H9 (cell line): ENCODE measurements around the gene AP2A1. TPM values are rescaled to one million over a fixed set of nuclear protein-coding genes. Genes with fewer than 3 reads are reported as not detected.

Source experiments
- DNase-seq: peaks from one replicate; pipeline ENCODE4 v3.0.0-alpha.2; 2017
- H2AFZ ChIP-seq: one replicate; pipeline ENCODE4 v1.6.1; 2013; ENCODE audit warnings: mild to moderate bottlenecking, low read length, control low read depth, moderate library complexity
- H2AK5ac ChIP-seq: 2 replicates; pipeline ENCODE4 v1.6.1; 2013; ENCODE audit warnings: low read length, control low read depth, mixed read lengths; ENCODE audit not compliant: insufficient read length
- H2BK120ac ChIP-seq: one replicate; pipeline ENCODE4 v1.6.1; 2013; ENCODE audit warnings: low read depth, mild to moderate bottlenecking, low read length, control low read depth, inconsistent platforms; ENCODE audit not compliant: poor library complexity, severe bottlenecking
- H2BK12ac ChIP-seq: 2 replicates; pipeline ENCODE4 v1.6.1; 2013; ENCODE audit warnings: low read length, control low read depth, mixed read lengths, low read depth; ENCODE audit not compliant: insufficient read length
- H2BK15ac ChIP-seq: 2 replicates; pipeline ENCODE4 v1.6.1; 2013; ENCODE audit warnings: low read depth, low read length, control low read depth
- H2BK20ac ChIP-seq: one replicate; pipeline ENCODE4 v1.6.1; 2013; ENCODE audit warnings: low read depth, mild to moderate bottlenecking, low read length, control low read depth, inconsistent platforms; ENCODE audit not compliant: poor library complexity, severe bottlenecking
- H2BK5ac ChIP-seq: 2 replicates; pipeline ENCODE4 v1.6.1; 2013; ENCODE audit warnings: low read length, control low read depth, mixed read lengths; ENCODE audit not compliant: insufficient read length
- H3K14ac ChIP-seq: 2 replicates; pipeline ENCODE4 v1.6.1; 2013; ENCODE audit warnings: low read length, control low read depth; ENCODE audit not compliant: insufficient read depth
- H3K18ac ChIP-seq: 2 replicates; pipeline ENCODE4 v1.6.1; 2013; ENCODE audit warnings: low read depth, mild to moderate bottlenecking, mixed read lengths, low read length, control low read depth; ENCODE audit not compliant: insufficient read length
- H3K23ac ChIP-seq: 2 replicates; pipeline ENCODE4 v1.6.1; 2013; ENCODE audit warnings: low read length, control low read depth, mixed read lengths, low read depth; ENCODE audit not compliant: insufficient read length
- H3K23me2 ChIP-seq: 2 replicates; pipeline ENCODE4 v1.6.1; 2013; ENCODE audit warnings: low read depth, mild to moderate bottlenecking, mixed read lengths, low read length, control low read depth; ENCODE audit not compliant: insufficient read length, poor library complexity, severe bottlenecking
- H3K27ac ChIP-seq: 2 replicates; pipeline ENCODE4 v1.5.1; 2013; ENCODE audit warnings: low read length, control low read depth, mixed read lengths, low read depth; ENCODE audit not compliant: insufficient read length
- H3K27me3 ChIP-seq: 2 replicates; pipeline ENCODE4 v1.6.1; 2013; ENCODE audit warnings: low read length, control low read depth, inconsistent platforms; ENCODE audit not compliant: insufficient read depth
- H3K4ac ChIP-seq: 2 replicates; pipeline ENCODE4 v1.6.1; 2013; ENCODE audit warnings: low read depth, mild to moderate bottlenecking, control low read depth, inconsistent platforms, low read length, moderate library complexity
- H3K4me1 ChIP-seq: 2 replicates; pipeline ENCODE4 v1.6.1; 2013; ENCODE audit warnings: low read length, control low read depth, inconsistent platforms; ENCODE audit not compliant: insufficient read depth
- H3K4me2 ChIP-seq: 2 replicates; pipeline ENCODE4 v1.6.1; 2013; ENCODE audit warnings: low read length, control low read depth, mixed read lengths; ENCODE audit not compliant: insufficient read length, insufficient read depth
- H3K56ac ChIP-seq: 2 replicates; pipeline ENCODE4 v1.6.1; 2013; ENCODE audit warnings: low read depth, mild to moderate bottlenecking, mixed read lengths, low read length, control low read depth; ENCODE audit not compliant: insufficient read length
- H3K79me1 ChIP-seq: 2 replicates; pipeline ENCODE4 v1.6.1; 2013; ENCODE audit warnings: low read depth, mild to moderate bottlenecking, moderate library complexity, low read length, control low read depth, inconsistent platforms; ENCODE audit not compliant: insufficient read depth, poor library complexity, severe bottlenecking
- H3K79me2 ChIP-seq: 2 replicates; pipeline ENCODE4 v1.6.1; 2013; ENCODE audit warnings: low read length, control low read depth, inconsistent platforms; ENCODE audit not compliant: insufficient read depth
- H3K9ac ChIP-seq: 2 replicates; pipeline ENCODE4 v1.6.1; 2013; ENCODE audit warnings: low read length, control low read depth, mixed read lengths; ENCODE audit not compliant: insufficient read length; ENCODE audit errors: extremely low read depth
- H3K9me3 ChIP-seq: one replicate; pipeline ENCODE4 v1.6.1; 2013; ENCODE audit warnings: low read depth, low read length, inconsistent platforms; ENCODE audit not compliant: control insufficient read depth
- H3T11ph ChIP-seq: one replicate; pipeline ENCODE4 v1.6.1; 2013; ENCODE audit warnings: mild to moderate bottlenecking, low read length, control low read depth, inconsistent platforms
- H4K20me1 ChIP-seq: one replicate; pipeline ENCODE4 v1.6.1; 2013; ENCODE audit not compliant: control insufficient read depth, insufficient read length, insufficient read depth
- H4K5ac ChIP-seq: 2 replicates; pipeline ENCODE4 v1.6.1; 2013; ENCODE audit warnings: low read depth, mild to moderate bottlenecking, mixed read lengths, low read length, control low read depth; ENCODE audit not compliant: insufficient read length
- H4K8ac ChIP-seq: replicated peaks from 2 replicates; pipeline ENCODE4 v1.6.1; 2013; ENCODE audit warnings: low read length, control low read depth, mixed read lengths, low read depth; ENCODE audit not compliant: insufficient read length
- H4K91ac ChIP-seq: 2 replicates; pipeline ENCODE4 v1.6.1; 2013; ENCODE audit warnings: low read depth, mild to moderate bottlenecking, moderate library complexity, mixed read lengths, low read length, control low read depth; ENCODE audit not compliant: insufficient read length
- H3K27ac Mint-ChIP-seq, 3 experiments: 2 replicates in 2 of 3; 3 replicates in 1 of 3; pipeline ENCODE4 v1.8.0; 2020 to 2021; ENCODE audit warnings: mixed read lengths in 3 of 3, mild to moderate bottlenecking in 1 of 3, moderate library complexity in 1 of 3
- H3K27me3 Mint-ChIP-seq: 2 replicates; pipeline ENCODE4 v1.8.0; 2021; ENCODE audit warnings: low read depth, mild to moderate bottlenecking, moderate library complexity, mixed read lengths
- H3K36me3 Mint-ChIP-seq, 3 experiments: 2 replicates in 2 of 3; 3 replicates in 1 of 3; pipeline ENCODE4 v1.8.0; 2020 to 2021; ENCODE audit warnings: low read depth in 3 of 3, mixed read lengths in 3 of 3; ENCODE audit not compliant: insufficient read depth in 1 of 3
- H3K4me1 Mint-ChIP-seq, 2 experiments: 2 replicates each; pipeline ENCODE4 v1.8.0; 2020; ENCODE audit warnings: mixed read lengths in 2 of 2
- H3K4me3 Mint-ChIP-seq, 2 experiments: 2 replicates in 1 of 2; 3 replicates in 1 of 2; pipeline ENCODE4 v1.8.0; 2020 to 2021; ENCODE audit warnings: mild to moderate bottlenecking in 2 of 2, mixed read lengths in 2 of 2, moderate library complexity in 1 of 2
- H3K9me3 Mint-ChIP-seq, 2 experiments: 2 replicates in 1 of 2; 3 replicates in 1 of 2; pipeline ENCODE4 v1.8.0; 2020; ENCODE audit warnings: mild to moderate bottlenecking in 2 of 2, mixed read lengths in 2 of 2, moderate library complexity in 1 of 2
- CTCF ChIP-seq: fragments of 200-600 bp; sonication (generic); conservative IDR thresholded peaks from 3 replicates; pipeline ENCODE4 v1.8.0; 2021; ENCODE audit warnings: antibody characterized with exemption, mild to moderate bottlenecking
- WGBS: extraction: QIAGEN DNeasy Blood & Tissue Kit; methylation state at CpG from one replicate; pipeline ENCODE4 v1.1.7; 2013; ENCODE audit warnings: missing lambda C conversion rate, low lambda C conversion rate, mixed read lengths; ENCODE audit not compliant: insufficient read length; ENCODE audit errors: extremely low coverage; 5-methylcytosine and 5-hydroxymethylcytosine counted together
- total RNA-seq: library from RNA; stranded (reverse); gene quantifications from 2 replicates; pipeline ENCODE4 v1.2.1, GENCODE V29; 2021

AP2A1 gene
- total RNA-seq, 1 experiment from 2014 or later, result 108 TPM

DNA sequence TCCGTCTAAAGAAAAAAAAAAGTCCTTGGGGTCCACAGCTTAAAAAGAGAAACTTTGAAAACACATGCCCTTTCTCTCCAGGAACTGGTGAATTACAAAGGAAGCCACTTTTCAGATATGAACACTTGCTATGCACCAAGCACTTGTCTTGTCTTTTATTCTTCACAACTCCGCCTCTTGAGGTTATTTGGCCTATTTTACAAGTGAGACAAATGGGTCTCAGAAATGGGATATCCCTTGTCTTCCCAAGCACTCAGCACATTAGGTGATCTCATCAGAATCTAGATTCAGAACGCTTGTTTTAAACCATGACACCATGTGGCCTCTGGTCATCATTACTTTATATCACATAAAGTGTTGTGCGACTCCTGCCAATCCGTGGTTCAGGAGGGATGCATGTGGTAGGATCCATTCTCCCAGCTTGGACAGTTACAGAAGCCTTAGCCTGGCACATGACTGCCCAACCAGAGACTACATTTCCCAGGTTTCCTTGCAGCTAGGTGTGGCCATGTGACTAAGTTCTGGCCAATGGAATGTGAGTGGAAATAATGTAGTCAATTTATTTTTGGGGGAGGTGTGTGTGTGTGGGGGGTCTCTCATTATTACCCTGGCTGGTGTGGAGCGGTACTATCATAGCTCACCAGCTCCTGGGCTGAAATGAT lies 17.6 kb upstream of the AP2A1 start:
- H3K9ac ChIP-seq, result no peak overlapping the region
- H2AK5ac ChIP-seq, result no peak overlapping the region
- H3K36me3 Mint-ChIP-seq, result peaks cover 0 to 3% (median 0%) of the 10 kb centered on the region in 3 experiments; a peak in 3 of 7 replicates
- peaks cover 15 to 27% of the 10 kb centered on the region in 2 experiments for H3K9me3 Mint-ChIP-seq
- H3K79me1 ChIP-seq, result no peaks in the 10 kb centered on the region
- no peaks in the 10 kb centered on the region for H3K9me3 ChIP-seq
- no peak for TF ChIP-seq CTCF
- no peak for DNase-seq
- H3T11ph ChIP-seq, result no peak overlapping the region
- H2BK20ac ChIP-seq, result no peak overlapping the region
- H2BK120ac ChIP-seq, result no peak overlapping the region
- H4K8ac ChIP-seq, result no peak overlapping the region
- WGBS, result no CpG with 5 or more reads among the region's 6 CpGs
- H3K4me3 Mint-ChIP-seq, result no peak overlapping the region
- H4K20me1 ChIP-seq, result no peaks in the 10 kb centered on the region
- H3K14ac ChIP-seq, result no peak overlapping the region
- no peak overlapping the region for H3K18ac ChIP-seq
- H3K27me3 Mint-ChIP-seq, result peaks cover 6% of the 10 kb centered on the region; the same call in 1 of the 2 replicates
- H3K23ac ChIP-seq, result no peak overlapping the region
- peaks cover 2% of the 10 kb centered on the region for H3K4me1 ChIP-seq
- no peak overlapping the region for H3K27ac Mint-ChIP-seq
- no peak overlapping the region for H4K5ac ChIP-seq
- no peak overlapping the region for H3K4me2 ChIP-seq
- H4K91ac ChIP-seq, result no peak overlapping the region
- H3K4me1 Mint-ChIP-seq, result peaks cover 3 to 17% of the 10 kb centered on the region in 2 experiments
- H3K56ac ChIP-seq, result no peak overlapping the region
- no peaks in the 10 kb centered on the region for H3K79me2 ChIP-seq
- no peak overlapping the region for H3K27ac ChIP-seq
- no peak overlapping the region for H2BK15ac ChIP-seq
- H2AFZ ChIP-seq, result no peak overlapping the region
- no peaks in the 10 kb centered on the region for H3K23me2 ChIP-seq
- no peak overlapping the region for H2BK5ac ChIP-seq
- H2BK12ac ChIP-seq, result no peak overlapping the region
- no peaks in the 10 kb centered on the region for H3K27me3 ChIP-seq
- H3K4ac ChIP-seq, result no peak overlapping the region
